ENCODE data around the gene EXOC4.

Gene EXOC4

DNA sequence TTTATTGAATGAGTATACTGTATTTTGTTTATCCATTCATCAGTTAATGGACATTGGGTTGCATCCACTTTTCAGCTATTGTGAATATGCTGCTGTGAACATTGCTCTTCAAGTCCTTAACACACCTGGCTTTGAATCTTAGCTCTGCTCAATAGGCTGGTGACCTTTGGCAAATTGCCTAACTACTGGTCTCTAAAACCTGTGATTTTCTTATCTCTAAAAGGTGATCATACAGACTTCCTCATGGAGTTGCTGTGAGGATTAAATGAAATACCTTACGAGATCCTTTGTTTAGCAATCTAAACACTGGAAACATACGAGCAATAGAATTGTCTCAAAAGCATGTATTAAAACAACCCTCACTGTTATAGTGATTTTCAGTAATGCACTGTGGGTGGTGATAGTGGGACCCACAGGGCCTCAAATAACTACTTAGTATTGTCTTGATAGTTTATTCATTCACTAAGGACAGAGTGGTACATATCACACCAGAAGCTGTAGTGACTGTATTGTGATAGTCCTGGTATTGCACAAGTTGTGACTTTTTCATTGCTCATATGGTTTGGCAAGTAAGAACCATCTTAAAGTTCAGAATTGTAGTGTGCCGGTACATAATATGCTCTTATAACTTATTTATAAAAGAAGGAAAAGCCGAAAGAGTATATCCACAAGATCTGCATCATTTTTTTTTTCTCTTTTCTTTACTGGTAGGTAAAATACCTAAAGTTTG, 257.6 kb downstream of the EXOC4 start:
- H3K27ac ChIP-seq, result no peak overlapping the region

DNA sequence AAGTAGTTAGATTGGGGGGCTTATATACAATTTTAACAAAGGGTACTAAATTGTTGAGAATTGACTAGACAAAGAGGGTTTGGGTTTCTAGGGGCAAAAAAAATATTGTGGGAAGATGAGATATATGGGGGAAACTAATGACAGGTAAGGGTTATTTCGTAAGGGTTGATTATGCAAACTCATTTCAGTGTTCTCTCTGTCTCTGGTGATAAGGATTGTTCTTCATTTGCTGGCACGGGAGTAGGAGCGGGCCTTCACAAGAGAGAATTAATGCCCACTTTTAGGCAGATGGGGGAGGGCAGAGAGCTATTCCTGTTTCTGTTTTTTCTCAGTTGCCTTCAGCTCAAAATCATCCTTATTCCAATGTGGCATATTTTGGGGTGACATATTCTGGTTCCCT, 258.4 kb downstream of the EXOC4 start:
- Histone ChIP-seq H3K36me3 (peaks cover 0 to 55% (median 0%) of the 10 kb centered on the region in 11 experiments; a peak in 8 of 22 replicates), H3K4me3 (no peak overlapping the region), H3K27ac (no peak overlapping the region), H3K4me1 (no peaks in the 10 kb centered on the region), H3K27me3 (no peaks in the 10 kb centered on the region), H3K9ac (no peak overlapping the region), H3K9me3 (replicated peaks in 1 of 11) (peaks cover 0 to 8% (median 0%) of the 10 kb centered on the region in 11 experiments; a peak in 1 of 22 replicates), H3K4me2 (no peak overlapping the region), H4K20me1 (0 out of 22 replicates have a peak, but pooled peaks cover 0 to 7% (median 0%) of the 10 kb centered on the region in 11 experiments)
- TF ChIP-seq Cebpa-rat (IDR thresholded peaks at IDR 0.05), result no peak

More for the DNA sequence above, 257.6 kb downstream of the EXOC4 start:
- peaks cover 0 to 55% (median 0%) of the 10 kb centered on the region in 11 experiments; a peak in 8 of 22 replicates for H3K36me3 ChIP-seq
- no peak overlapping the region for H3K9ac ChIP-seq
- H3K9me3 ChIP-seq (replicated peaks in 1 of 11), result peaks cover 0 to 8% (median 0%) of the 10 kb centered on the region in 11 experiments; a peak in 1 of 22 replicates
- no peak overlapping the region for H3K4me2 ChIP-seq
- TF ChIP-seq Cebpa-rat (IDR thresholded peaks at IDR 0.05), result no peak
- peaks cover 0 to 10% (median 0%) of the 10 kb centered on the region in 11 experiments; a peak in 2 of 22 replicates for H4K20me1 ChIP-seq
- no peaks in the 10 kb centered on the region for H3K4me1 ChIP-seq
- no peak overlapping the region for H3K4me3 ChIP-seq
- H3K27me3 ChIP-seq, result no peaks in the 10 kb centered on the region

DNA sequence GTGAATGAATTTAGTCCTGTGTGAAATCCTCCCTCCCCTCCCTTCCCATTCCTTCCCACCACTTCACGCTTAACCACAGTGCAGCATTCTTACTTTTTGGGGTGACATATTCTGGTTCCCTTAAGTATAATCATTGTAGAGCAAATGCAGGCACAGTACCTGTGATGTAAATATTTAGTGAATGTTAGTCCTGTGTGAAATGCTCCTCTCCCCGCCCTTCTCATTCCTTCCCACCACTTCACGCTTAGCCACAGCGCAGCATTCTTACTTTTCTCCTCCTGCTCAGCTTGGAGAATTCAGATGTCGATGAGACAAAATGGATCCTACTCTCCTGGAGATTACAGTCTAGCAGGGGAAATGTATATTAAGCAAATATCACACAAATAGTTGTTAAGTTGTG, 258.8 kb downstream of the EXOC4 start:
- no peaks in the 10 kb centered on the region for H3K4me1 ChIP-seq
- H3K4me2 ChIP-seq, result no peak overlapping the region
- H3K27me3 ChIP-seq, result no peaks in the 10 kb centered on the region
- no peak overlapping the region for H3K9ac ChIP-seq
- TF ChIP-seq Cebpa-rat (IDR thresholded peaks at IDR 0.05), result no peak
- H4K20me1 ChIP-seq, result 0 out of 22 replicates have a peak, but pooled peaks cover 0 to 7% (median 0%) of the 10 kb centered on the region in 11 experiments
- H3K9me3 ChIP-seq (replicated peaks in 1 of 11), result peaks cover 0 to 8% (median 0%) of the 10 kb centered on the region in 11 experiments; a peak in 1 of 22 replicates
- H3K4me3 ChIP-seq, result no peak overlapping the region
- H3K36me3 ChIP-seq, result peaks cover 0 to 55% (median 0%) of the 10 kb centered on the region in 11 experiments; a peak in 8 of 22 replicates
- H3K27ac ChIP-seq, result no peak overlapping the region

DNA sequence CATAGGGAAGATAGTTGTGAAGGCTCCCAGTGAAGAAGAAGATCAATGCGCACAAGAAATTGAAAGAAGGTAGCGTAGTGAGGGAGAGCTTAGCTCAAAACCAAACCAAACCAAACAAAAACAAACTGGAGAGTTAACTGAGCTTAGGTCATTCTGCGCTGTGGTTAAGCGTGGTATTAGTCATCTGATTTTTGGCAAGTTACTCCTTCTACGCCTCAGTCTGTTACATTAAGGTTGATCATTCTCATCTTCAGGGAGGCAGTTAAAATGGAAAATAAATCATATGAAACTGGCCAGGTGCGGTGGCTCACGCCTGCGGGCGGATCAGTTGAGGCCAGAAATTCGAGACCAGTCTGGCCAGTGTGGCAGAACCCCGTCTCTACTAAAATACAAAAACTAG, 259.7 kb downstream of the EXOC4 start:
- H3K27ac ChIP-seq, result no peak overlapping the region

DNA sequence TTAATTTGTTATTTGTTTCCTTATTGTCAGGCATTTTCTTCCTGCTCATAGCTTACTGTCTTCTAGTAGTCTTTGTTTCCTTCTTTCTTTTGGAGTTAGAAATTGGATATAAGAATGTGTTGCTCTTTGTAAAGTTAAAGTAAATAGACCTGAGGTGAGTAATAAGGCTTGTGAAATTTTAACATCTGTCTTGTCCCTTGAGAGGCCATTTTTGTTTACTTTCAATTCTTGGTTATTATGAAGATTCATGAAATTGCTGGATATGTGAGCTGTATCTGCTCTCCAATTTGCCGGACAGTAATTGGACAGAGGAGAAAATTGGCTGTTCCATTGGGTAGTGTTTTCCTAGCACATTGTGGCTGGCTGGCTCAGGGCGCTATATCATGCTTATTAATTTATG, 260.7 kb downstream of the EXOC4 start:
- Histone ChIP-seq H3K27me3 (no peaks in the 10 kb centered on the region), H3K9ac (no peak overlapping the region), H3K4me3 (no peak overlapping the region), H3K27ac (no peak overlapping the region), H3K4me2 (no peak overlapping the region), H3K36me3 (peaks cover 0 to 50% (median 0%) of the 10 kb centered on the region in 11 experiments; a peak in 6 of 22 replicates), H4K20me1 (peaks cover 0 to 7% (median 0%) of the 10 kb centered on the region in 11 experiments; a peak in 1 of 22 replicates), H3K9me3 (replicated peaks in 1 of 11) (peaks cover 0 to 8% (median 0%) of the 10 kb centered on the region in 11 experiments; a peak in 1 of 22 replicates), H3K4me1 (no peaks in the 10 kb centered on the region)
- TF ChIP-seq Cebpa-rat (IDR thresholded peaks at IDR 0.05), result no peak

More for the DNA sequence above, 259.7 kb downstream of the EXOC4 start:
- Histone ChIP-seq H3K4me2 (no peak overlapping the region), H3K27me3 (no peaks in the 10 kb centered on the region), H4K20me1 (peaks cover 0 to 7% (median 0%) of the 10 kb centered on the region in 11 experiments; a peak in 1 of 22 replicates), H3K4me3 (no peak overlapping the region), H3K36me3 (peaks cover 0 to 55% (median 0%) of the 10 kb centered on the region in 11 experiments; a peak in 8 of 22 replicates), H3K4me1 (no peaks in the 10 kb centered on the region), H3K9me3 (replicated peaks in 1 of 11) (peaks cover 0 to 8% (median 0%) of the 10 kb centered on the region in 11 experiments; a peak in 1 of 22 replicates), H3K9ac (no peak overlapping the region)
- TF ChIP-seq Cebpa-rat (IDR thresholded peaks at IDR 0.05), result no peak

DNA sequence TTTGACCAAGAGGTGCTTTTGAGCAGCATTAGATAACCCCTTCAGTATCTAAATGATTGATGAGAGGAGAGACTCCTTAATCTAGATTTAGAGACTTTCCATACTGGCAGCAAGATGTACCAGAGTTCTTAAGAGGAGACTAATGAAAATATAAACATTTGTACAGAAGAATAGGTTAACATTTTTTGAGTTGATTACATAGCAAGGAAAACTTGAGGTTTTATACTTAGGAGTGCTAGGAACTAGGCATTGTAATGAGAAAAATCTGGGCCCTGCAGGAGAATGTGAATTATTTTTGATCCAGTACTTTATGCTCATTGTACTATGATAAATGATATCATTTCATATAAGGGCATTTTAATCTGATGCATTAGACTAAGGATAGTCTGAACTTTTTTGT, 261.7 kb downstream of the EXOC4 start:
- Histone ChIP-seq H3K4me2 (no peak overlapping the region), H3K9ac (no peak overlapping the region), H3K36me3 (peaks cover 0 to 41% (median 0%) of the 10 kb centered on the region in 11 experiments; a peak in 6 of 22 replicates), H3K4me3 (no peak overlapping the region), H3K27ac (no peak overlapping the region), H4K20me1 (peaks cover 0 to 7% (median 0%) of the 10 kb centered on the region in 11 experiments; a peak in 1 of 22 replicates), H3K9me3 (replicated peaks in 1 of 11) (peaks cover 0 to 8% (median 0%) of the 10 kb centered on the region in 11 experiments; a peak in 1 of 22 replicates), H3K27me3 (no peaks in the 10 kb centered on the region), H3K4me1 (no peaks in the 10 kb centered on the region)
- no peak for TF ChIP-seq Cebpa-rat (IDR thresholded peaks at IDR 0.05)

DNA sequence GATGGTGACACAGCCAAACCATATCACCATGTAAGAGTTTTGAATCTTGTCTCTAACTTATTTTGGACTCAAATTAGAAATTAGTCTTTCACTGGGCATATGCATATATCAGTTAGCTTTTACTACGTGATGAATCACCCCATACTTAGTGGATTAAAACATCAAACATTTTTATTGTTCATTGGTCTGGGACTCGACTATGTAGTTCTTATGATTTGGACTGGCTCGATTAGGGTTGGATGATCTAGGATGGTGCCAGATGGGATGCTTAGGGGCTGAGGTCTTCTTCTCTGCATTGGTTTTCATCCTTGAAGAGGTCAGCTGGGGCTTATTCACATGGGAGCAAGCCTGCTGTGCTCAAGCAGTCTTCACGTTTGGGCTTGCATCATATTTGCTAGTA, 264.9 kb downstream of the EXOC4 start:
- Histone ChIP-seq H3K9me3 (replicated peaks in 1 of 11) (no peaks in the 10 kb centered on the region), H3K27ac (no peak overlapping the region), H3K4me2 (no peak overlapping the region), H3K27me3 (no peaks in the 10 kb centered on the region), H3K36me3 (peaks cover 0 to 12% (median 0%) of the 10 kb centered on the region in 11 experiments; a peak in 4 of 22 replicates), H3K9ac (no peak overlapping the region), H3K4me1 (no peaks in the 10 kb centered on the region), H4K20me1 (peaks cover 0 to 7% (median 0%) of the 10 kb centered on the region in 11 experiments; a peak in 1 of 22 replicates), H3K4me3 (no peak overlapping the region)
- TF ChIP-seq Cebpa-rat (IDR thresholded peaks at IDR 0.05), result no peak

DNA sequence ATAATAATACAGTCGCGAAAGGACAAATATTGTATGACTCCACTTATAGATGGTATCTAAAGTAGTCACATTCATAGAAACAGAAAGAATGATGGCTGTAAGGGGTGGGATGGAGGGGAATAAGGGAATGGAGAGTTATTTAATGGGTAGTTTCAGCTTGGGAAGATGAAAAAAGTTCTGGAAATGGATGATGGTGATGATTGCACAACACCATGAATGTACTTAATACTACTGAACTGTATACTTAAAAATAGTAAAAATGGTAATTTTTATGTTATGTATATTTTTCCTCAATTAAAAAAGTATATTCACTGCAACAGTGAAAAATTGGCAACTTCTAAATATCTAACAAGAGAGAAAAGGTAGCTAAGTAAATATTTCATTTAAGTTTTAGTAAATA, 265.8 kb downstream of the EXOC4 start:
- Histone ChIP-seq H3K27ac (no peak overlapping the region), H4K20me1 (peaks cover 0 to 7% (median 0%) of the 10 kb centered on the region in 11 experiments; a peak in 1 of 22 replicates), H3K36me3 (peaks cover 0 to 10% (median 0%) of the 10 kb centered on the region in 11 experiments; a peak in 4 of 22 replicates), H3K9me3 (replicated peaks in 1 of 11) (no peaks in the 10 kb centered on the region), H3K9ac (no peak overlapping the region), H3K27me3 (no peaks in the 10 kb centered on the region), H3K4me3 (no peak overlapping the region), H3K4me1 (no peaks in the 10 kb centered on the region), H3K4me2 (no peak overlapping the region)
- no peak for TF ChIP-seq Cebpa-rat (IDR thresholded peaks at IDR 0.05)

DNA sequence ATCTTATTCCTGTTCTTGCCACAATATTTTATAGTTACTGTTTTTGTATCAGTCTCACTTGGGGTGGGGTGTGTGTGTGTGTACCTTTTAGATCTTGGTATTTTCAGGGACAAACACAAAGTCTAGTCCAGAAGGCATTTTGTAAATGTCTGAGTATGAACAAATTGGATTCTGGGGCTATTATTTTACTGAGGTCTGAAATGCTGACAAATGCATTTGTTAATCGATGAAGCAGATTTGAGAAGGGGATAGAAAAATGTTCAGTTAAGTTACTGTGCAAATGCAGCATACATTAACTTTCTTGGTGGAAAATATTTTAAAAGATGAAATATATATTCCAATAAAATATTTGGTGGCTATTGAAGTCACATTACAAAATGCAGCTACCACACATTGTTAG, 267.4 kb downstream of the EXOC4 start:
- no peak overlapping the region for H3K27ac ChIP-seq
- no peaks in the 10 kb centered on the region for H3K27me3 ChIP-seq
- H3K36me3 ChIP-seq, result peaks cover 0 to 7% (median 0%) of the 10 kb centered on the region in 11 experiments; a peak in 3 of 22 replicates
- H4K20me1 ChIP-seq, result peaks cover 0 to 6% (median 0%) of the 10 kb centered on the region in 11 experiments; a peak in 1 of 22 replicates
- H3K9ac ChIP-seq, result no peak overlapping the region
- H3K4me1 ChIP-seq, result no peaks in the 10 kb centered on the region
- H3K4me3 ChIP-seq, result no peak overlapping the region
- no peaks in the 10 kb centered on the region for H3K9me3 ChIP-seq (replicated peaks in 1 of 11)
- no peak overlapping the region for H3K4me2 ChIP-seq
- TF ChIP-seq Cebpa-rat (IDR thresholded peaks at IDR 0.05), result no peak
